Skin epidermis (tissue), 12 donors: ENCODE results near the gene CDC73.
"Not testable (repeated sequence)": the region's sequence is repeated elsewhere in the genome, so short reads cannot be mapped to it uniquely, and the experiment has no call there.

Source experiments
- H3K27ac ChIP-seq, 21 experiments: fragments of 200-600 bp; sonication (generic) in 11 of 21; one replicate each; pipeline ENCODE4 v1.5.0; 2020; ENCODE audit warnings: mild to moderate bottlenecking in 3 of 21, inconsistent platforms in 2 of 21, moderate library complexity in 2 of 21
- H3K4me3 ChIP-seq, 7 experiments: fragments of 200-600 bp; sonication (generic) in 2 of 7; one replicate each; pipeline ENCODE4 v1.5.0; 2020; ENCODE audit warnings: inconsistent platforms in 2 of 7, mild to moderate bottlenecking in 2 of 7, moderate library complexity in 1 of 7

CDC73 gene

GRCh38 chr1:193213998-193214397 is 92.2 kb downstream of the CDC73 start:
- Histone ChIP-seq H3K4me3 (no peak overlapping the region), H3K27ac (no peak overlapping the region)

- Histone ChIP-seq H3K4me3 (no peak overlapping the region), H3K27ac (no peak overlapping the region)
Measured at GRCh38 chr1:193216920-193217319, 95.1 kb downstream of the CDC73 start.

- H3K27ac ChIP-seq: no peak overlapping the region
- no peak overlapping the region for H3K4me3 ChIP-seq
Measured at GRCh38 chr1:193219391-193219790, 97.6 kb downstream of the CDC73 start.

- Histone ChIP-seq H3K4me3 (no peak overlapping the region), H3K27ac (peak overlapping the region in 1 of 21 experiments; percentile 27)
Measured at GRCh38 chr1:193221651-193222050, 99.8 kb downstream of the CDC73 start.

- no peak overlapping the region for H3K4me3 ChIP-seq
- H3K27ac ChIP-seq: peak overlapping the region in 1 of 21 experiments; percentile 27
Measured at GRCh38 chr1:193222056-193222615, 100.3 kb downstream of the CDC73 start.

GRCh38 chr1:193229136-193229535 is 107.3 kb downstream of the CDC73 start:
- H3K27ac ChIP-seq: no peak overlapping the region
- H3K4me3 ChIP-seq: no peak overlapping the region

- H3K27ac ChIP-seq, H3K4me3 ChIP-seq: not testable (repeated sequence)
Measured at GRCh38 chr1:193231146-193231545, 109.3 kb downstream of the CDC73 start.

- H3K27ac ChIP-seq: no peak overlapping the region
- no peak overlapping the region for H3K4me3 ChIP-seq
Measured at GRCh38 chr1:193234530-193234929, 112.7 kb downstream of the CDC73 start.

GRCh38 chr1:193237381-193237978 is 115.6 kb downstream of the CDC73 start:
- no peak overlapping the region for H3K4me3 ChIP-seq
- H3K27ac ChIP-seq: no peak overlapping the region

GRCh38 chr1:193240609-193241008 is 118.8 kb downstream of the CDC73 start:
- H3K27ac ChIP-seq: no peak overlapping the region
- no peak overlapping the region for H3K4me3 ChIP-seq

GRCh38 chr1:193241132-193241827 is 119.4 kb downstream of the CDC73 start:
- no peak overlapping the region for H3K27ac ChIP-seq
- no peak overlapping the region for H3K4me3 ChIP-seq

- H3K4me3 ChIP-seq: no peak overlapping the region
- no peak overlapping the region for H3K27ac ChIP-seq
Measured at GRCh38 chr1:193242000-193242399, 120.2 kb downstream of the CDC73 start.

GRCh38 chr1:193249187-193249586 is 127.4 kb downstream of the CDC73 start:
- no peak overlapping the region for H3K4me3 ChIP-seq

GRCh38 chr1:193251950-193252349 is 130.1 kb downstream of the CDC73 start:
- Histone ChIP-seq H3K4me3 (no peak overlapping the region), H3K27ac (no peak overlapping the region)

More at GRCh38 chr1:193249187-193249586, 127.4 kb downstream of the CDC73 start:
- no peak overlapping the region for H3K27ac ChIP-seq

- Histone ChIP-seq H3K4me3 (no peak overlapping the region), H3K27ac (no peak overlapping the region)
Measured at GRCh38 chr1:193256019-193256418, 134.2 kb downstream of the CDC73 start.

GRCh38 chr1:193259636-193260035 is 137.8 kb downstream of the CDC73 start:
- H3K4me3 ChIP-seq: no peak overlapping the region
- no peak overlapping the region for H3K27ac ChIP-seq

- H3K4me3 ChIP-seq: no peak overlapping the region
- H3K27ac ChIP-seq: no peak overlapping the region
Measured at GRCh38 chr1:193260056-193260745, 138.4 kb downstream of the CDC73 start.

- Histone ChIP-seq H3K27ac (no peak overlapping the region), H3K4me3 (no peak overlapping the region)
Measured at GRCh38 chr1:193260896-193261295, 139.1 kb downstream of the CDC73 start.

GRCh38 chr1:193262661-193263060 is 140.8 kb downstream of the CDC73 start:
- Histone ChIP-seq H3K27ac (no peak overlapping the region), H3K4me3 (no peak overlapping the region)

GRCh38 chr1:193264313-193265065 is 142.7 kb downstream of the CDC73 start:
- no peak overlapping the region for H3K4me3 ChIP-seq
- no peak overlapping the region for H3K27ac ChIP-seq
